HFF-Myc (cell line): Measurements from ENCODE around the gene CORO1C.

Experiments
- DNase-seq: peaks from one replicate; pipeline ENCODE4 v3.0.0-alpha.2; 2011; ENCODE audit warnings: low read depth; ENCODE audit errors: extremely low read depth
- H3K4me3 ChIP-seq: replicated peaks from 2 replicates; pipeline ENCODE4 v1.5.1; 2011; ENCODE audit warnings: low read depth, mild to moderate bottlenecking, control low read depth, low read length
- CTCF ChIP-seq: IDR thresholded peaks from 2 replicates; pipeline ENCODE4 v1.5.1; 2012; ENCODE audit warnings: mild to moderate bottlenecking, low read depth, low read length, control low read depth; ENCODE audit errors: missing control alignments

CORO1C gene

GRCh38 chr12:108699955-108700563 lies 31.3 kb downstream of the CORO1C start:
- DNase-seq, result no peak
- TF ChIP-seq CTCF, result no peak
- H3K4me3 ChIP-seq, result no peak overlapping the region

DNA sequence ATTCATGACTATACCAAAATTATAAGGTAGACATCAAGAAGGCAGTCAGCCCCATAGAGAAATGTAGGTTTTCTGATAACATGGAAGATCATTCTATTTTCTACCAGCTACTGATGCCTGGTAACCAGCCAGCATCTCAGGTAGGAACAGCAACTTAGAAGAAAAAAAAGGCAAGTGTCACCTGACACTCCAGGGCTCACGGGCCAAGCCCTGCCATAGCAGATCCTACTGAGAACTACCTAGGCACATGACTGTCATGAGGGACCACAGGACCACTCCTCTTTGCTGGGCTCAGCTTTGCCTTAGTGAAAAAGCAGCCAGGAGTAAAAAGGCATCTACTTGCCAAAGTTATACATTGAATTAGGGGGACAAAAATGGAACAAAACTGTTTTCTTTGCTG lies 33.4 kb downstream of the CORO1C start:
- TF ChIP-seq CTCF, result no peak
- no peak overlapping the region for H3K4me3 ChIP-seq
- DNase-seq, result no peak

- TF ChIP-seq CTCF, result no peak
- no peak overlapping the region for H3K4me3 ChIP-seq
- no peak for DNase-seq
These were observed 34.4 kb downstream of the CORO1C start for GRCh38 chr12:108696996-108697290.

GRCh38 chr12:108696111-108696995 lies 35.0 kb downstream of the CORO1C start:
- no peak overlapping the region for H3K4me3 ChIP-seq
- peak; percentile 77 for DNase-seq
- TF ChIP-seq CTCF, result no peak

- H3K4me3 ChIP-seq, result no peak overlapping the region
- TF ChIP-seq CTCF, result no peak
- DNase-seq, result no peak
These were observed 36.5 kb downstream of the CORO1C start for GRCh38 chr12:108694812-108695278.

GRCh38 chr12:108693751-108694150 lies 37.6 kb downstream of the CORO1C start:
- no peak overlapping the region for H3K4me3 ChIP-seq
- TF ChIP-seq CTCF, result no peak
- DNase-seq, result no peak
